NCI-H146 treated with DMSO at 0.1 percent for 48 hours (cell line): ENCODE results near the gene GALNT18.

Experiments
- DNase-seq: peaks from one replicate; lab custom pipeline; 2025; ENCODE audit not compliant: unreplicated experiment; lab: John Stamatoyannopoulos, UW

The GALNT18 gene

DNA sequence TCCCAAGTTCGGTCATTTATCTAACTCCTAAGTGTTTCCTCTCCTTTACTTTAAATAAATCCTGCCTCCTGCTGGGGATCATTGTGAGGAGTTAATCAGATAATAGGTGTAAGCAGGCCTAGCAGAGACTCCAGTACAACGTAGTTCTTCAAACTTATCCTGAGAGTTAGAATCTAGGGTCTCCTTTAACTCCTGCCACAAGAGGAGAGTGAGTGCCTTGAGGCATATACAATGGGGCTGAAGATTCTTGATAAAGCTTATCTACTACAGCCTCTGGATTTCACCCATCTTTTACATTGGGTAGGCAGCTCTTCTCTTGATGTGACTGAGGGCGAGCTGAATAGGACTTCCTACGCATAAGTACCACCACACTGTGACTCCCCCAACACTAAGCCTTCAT, 3.1 kb upstream of the GALNT18 start:
- DNase-seq: no peak

GRCh38 chr11:11624204-11624603, 2.4 kb upstream of the GALNT18 start:
- no peak for DNase-seq

GRCh38 chr11:11622772-11623171, 967 bp upstream of the GALNT18 start:
- peak; percentile 61 for DNase-seq

DNA sequence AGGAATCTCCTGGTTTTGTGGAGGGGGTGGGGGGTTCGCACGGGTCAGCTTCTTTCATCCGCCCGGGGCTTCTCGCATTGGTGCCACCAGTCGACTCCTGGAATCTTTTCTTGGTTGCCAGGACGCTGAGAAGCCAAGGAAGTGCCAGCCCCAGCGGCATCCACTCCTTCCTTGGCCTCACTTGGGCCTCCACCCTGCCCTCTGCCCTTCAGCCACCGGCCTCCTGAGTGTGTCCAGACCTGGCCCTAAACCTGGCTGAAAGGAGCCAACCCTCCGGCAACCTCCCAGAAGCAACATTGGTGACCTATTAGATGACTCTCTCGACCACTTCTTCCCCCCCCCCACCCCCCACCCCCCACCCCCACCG, 518 bp upstream of the GALNT18 start:
- no peak for DNase-seq

DNA sequence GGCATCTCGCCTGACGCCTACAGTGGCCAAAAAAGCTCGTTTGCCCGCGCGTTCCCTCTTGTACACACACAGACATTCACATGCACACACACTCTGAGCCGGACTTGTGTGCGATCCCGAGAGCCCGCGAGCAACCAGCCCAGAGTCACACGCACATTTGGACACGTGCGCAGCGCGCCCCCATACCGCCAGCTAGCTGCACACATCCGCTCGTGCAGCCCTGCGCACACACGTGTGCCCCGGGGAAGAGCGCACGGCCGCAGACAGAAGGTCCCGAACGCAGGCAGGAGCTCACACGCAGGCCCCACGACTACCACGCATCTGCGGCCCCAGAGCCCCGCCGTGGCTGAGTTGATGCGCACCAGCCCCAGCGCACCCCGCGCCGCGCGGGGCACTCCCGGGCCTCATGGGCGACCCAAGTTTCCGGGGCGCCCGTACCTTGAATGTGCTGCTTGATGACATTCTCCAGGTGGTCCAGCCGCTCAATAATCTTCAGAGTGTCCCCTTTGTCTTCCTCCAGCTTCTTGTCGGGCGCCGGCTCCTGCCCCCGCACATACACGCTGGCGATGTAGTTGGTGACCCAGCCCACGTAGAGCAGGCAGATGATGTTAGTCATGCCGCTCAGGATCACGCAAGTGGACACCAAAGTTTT, 758 bp downstream of the GALNT18 start:
- no peak for DNase-seq

- DNase-seq: peak; percentile 48
These were observed 1.5 kb downstream of the GALNT18 start for GRCh38 chr11:11620173-11620920.

DNA sequence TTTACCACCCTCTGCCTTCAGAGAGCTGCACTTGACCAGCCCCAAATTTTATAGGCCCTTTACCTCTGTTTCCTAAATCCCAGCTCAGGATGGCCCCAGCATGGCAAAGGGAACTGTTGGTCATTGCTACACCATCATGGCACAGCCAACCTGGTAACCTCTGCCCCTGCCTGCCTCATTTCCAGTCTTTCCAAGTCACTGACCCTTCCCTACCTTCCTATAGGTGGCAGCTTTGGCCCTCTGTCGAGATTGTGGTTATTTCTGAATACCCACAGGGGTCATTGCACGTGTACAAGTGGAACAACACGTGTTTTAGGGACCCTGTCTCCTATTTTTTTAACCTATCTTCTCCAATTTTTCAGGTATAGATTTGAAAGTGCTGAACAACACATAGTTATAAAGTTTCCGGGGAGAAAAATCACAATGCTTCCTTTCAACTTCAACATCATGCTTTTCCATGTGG, 2.8 kb downstream of the GALNT18 start:
- DNase-seq: peak; percentile 7

DNA sequence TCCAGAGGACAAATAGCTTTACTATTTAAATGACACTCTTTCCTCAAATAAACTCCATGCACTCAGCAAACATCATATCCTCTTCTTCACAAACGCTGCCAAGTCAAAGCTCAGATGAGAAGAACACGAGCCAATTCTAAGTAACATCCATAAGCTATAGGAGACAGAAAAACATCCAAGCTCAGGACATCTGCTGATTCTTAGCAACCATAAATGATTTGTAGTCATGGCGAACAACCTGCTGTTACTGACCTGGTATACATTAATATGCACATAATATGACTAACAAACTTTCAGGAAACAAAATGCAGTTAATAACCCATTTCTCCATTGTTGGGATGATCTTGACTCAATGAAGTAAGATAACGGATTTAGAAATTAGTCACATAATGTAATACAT, 6.7 kb downstream of the GALNT18 start:
- no peak for DNase-seq

GRCh38 chr11:11612439-11612838, 9.4 kb downstream of the GALNT18 start:
- no peak for DNase-seq

DNA sequence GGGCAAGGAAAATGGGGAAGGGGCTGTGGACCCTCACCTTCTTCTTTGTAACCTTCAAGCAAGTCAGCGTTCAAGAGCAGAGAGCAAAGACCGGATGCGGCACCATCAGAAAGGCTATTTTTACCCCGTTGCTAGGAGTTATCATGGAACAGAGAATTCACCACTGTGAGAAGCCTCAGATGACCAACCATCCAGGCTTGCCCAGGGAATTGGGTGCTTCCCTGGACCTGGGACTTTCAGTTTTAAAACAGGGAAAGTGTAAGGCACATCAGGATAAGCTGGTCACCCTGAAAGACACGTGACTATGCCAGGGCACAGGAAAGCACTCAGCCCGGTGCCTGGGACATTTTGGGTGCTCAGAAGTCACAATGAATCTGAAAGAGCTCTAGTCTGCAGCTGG, 10.4 kb downstream of the GALNT18 start:
- DNase-seq: no peak

GRCh38 chr11:11608783-11609232, 13.0 kb downstream of the GALNT18 start:
- no peak for DNase-seq

GRCh38 chr11:11607772-11608171, 14.0 kb downstream of the GALNT18 start:
- no peak for DNase-seq

- no peak for DNase-seq
These were observed 15.9 kb downstream of the GALNT18 start for GRCh38 chr11:11605821-11606450.

DNA sequence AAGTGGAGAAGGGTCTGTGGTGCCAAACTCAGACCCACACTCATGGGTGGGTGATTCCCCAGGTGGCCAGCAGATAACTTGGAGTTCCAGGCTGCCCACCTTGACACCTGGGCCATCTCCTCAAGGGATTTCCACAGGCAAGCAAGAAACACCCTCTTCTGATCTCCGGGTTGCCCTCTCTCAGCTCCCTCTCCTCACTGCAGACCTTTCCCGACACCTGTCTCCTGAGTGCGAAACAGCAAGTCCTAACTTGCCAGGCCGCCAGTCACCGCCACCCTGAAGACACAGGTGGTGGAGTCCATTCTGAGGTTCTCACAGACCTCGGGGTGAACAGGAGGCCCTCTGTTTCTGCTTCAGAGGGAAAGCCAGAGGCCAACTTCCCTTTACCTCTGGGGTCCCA, 16.6 kb downstream of the GALNT18 start:
- no peak for DNase-seq

GRCh38 chr11:11604370-11604990, 17.3 kb downstream of the GALNT18 start:
- DNase-seq: no peak

DNA sequence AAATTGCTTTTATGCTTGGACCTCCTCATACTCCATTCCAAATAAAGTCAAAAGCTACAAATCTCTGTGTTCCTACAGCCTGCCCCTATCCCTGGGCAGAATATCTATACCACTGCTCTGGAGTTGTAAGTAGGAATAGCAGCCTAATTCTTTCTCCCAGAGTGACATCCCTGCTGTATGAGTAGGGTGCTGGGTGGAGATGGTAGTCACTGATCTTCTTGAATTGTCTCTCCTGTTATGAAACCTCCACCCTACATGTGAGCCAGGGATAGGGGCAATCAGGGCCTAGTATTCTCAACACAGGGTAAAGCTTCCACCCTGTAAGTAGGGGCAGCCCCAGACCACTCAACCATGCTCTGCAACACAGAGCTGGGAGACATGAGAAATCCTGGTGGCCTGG, 19.8 kb downstream of the GALNT18 start:
- DNase-seq: no peak

DNA sequence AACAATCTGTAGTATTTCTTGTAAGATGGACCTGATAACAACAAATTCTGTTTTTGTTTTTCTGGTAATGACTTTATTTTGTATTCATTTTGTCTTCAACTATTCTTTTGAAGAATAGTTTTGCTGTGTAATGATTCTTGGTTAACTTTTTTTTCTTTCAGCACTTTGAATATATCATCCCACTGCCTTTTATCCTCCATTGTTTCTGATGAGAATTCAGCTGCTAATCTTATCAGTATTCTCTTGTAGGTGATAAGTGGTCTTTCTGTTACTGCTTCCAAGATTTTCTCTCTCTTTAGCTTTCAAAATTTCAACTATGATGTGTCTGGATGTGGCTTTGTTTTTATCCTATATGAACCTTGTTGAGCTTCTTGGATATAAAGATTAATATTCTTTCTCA, 21.5 kb downstream of the GALNT18 start:
- no peak for DNase-seq

DNA sequence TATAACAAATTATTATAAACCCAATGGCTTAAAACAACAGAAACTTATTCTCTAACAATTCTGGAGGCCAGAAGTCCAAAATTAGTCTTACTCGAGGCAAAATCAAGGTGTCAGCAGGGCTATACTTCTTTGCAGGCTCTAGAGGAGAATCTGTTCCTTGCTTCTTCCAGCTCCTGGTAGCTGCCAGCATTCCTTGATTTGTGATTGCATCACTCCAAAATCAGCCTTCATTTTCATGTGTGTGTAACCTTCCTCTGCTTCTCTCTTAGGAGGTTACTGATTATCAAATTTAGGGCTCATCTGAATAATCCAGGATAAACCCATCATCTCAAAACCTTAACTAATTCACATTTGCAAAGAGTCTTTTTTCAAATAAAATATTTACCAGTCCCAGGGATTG, 23.6 kb downstream of the GALNT18 start:
- DNase-seq: no peak

- DNase-seq: no peak
These were observed 27.6 kb downstream of the GALNT18 start for GRCh38 chr11:11594162-11594561.

GRCh38 chr11:11592146-11592684, 29.6 kb downstream of the GALNT18 start:
- no peak for DNase-seq

DNA sequence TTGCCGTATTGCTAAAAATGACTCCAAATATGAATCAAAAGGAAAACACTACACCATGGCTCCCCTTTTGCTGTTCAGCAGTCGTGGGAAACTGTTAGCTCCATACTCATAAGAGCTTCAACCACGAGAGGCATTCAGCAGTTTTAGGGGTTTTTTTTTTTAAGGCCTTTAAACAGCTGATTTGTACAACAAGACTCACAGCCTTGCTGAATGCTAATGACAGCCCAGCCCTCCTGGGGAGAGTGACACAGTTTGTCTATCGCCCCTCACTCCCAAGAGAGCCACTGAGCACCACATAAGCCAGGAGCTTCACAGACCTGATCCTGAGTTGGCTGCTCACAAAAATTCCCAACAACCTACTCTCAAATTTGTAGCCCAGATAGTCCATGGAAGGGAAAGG, 32.4 kb downstream of the GALNT18 start:
- no peak for DNase-seq
